HEK293T (cell line): ENCODE data around the gene NFS1.

ENCODE experiments used
- ARNT ChIP-seq: fragments of 450-650 bp; IDR thresholded peaks from 2 replicates; pipeline ENCODE4 v1.6.1; 2017; ENCODE audit warnings: mild to moderate bottlenecking
- BHLHE40 ChIP-seq: fragments of 450-650 bp; IDR thresholded peaks from 2 replicates; pipeline ENCODE4 v1.6.1; 2016; ENCODE audit warnings: mild to moderate bottlenecking, moderate library complexity, borderline replicate concordance
- ELF4 ChIP-seq: fragments of 450-650 bp; IDR thresholded peaks from 2 replicates; pipeline ENCODE4 v1.6.1; 2017; ENCODE audit warnings: antibody characterized with exemption
- FOXM1 ChIP-seq: fragments of 450-650 bp; IDR thresholded peaks from 2 replicates; pipeline ENCODE4 v1.6.1; 2017; ENCODE audit warnings: mild to moderate bottlenecking, borderline replicate concordance
- HDGF ChIP-seq: fragments of 450-650 bp; IDR thresholded peaks from 2 replicates; pipeline ENCODE4 v1.6.1; 2017; ENCODE audit warnings: antibody characterized with exemption, borderline replicate concordance
- L3MBTL2 ChIP-seq: fragments of 450-650 bp; conservative IDR thresholded peaks from 2 replicates; pipeline ENCODE4 v1.6.1; 2016; ENCODE audit warnings: mild to moderate bottlenecking
- LEF1 ChIP-seq: fragments of 450-650 bp; IDR thresholded peaks from 2 replicates; pipeline ENCODE4 v1.6.1; 2017; ENCODE audit warnings: mild to moderate bottlenecking, borderline replicate concordance
- PKNOX1 ChIP-seq: fragments of 450-650 bp; IDR thresholded peaks from 2 replicates; pipeline ENCODE4 v1.6.1; 2016
- SP1 ChIP-seq: fragments of 450-650 bp; IDR thresholded peaks from 2 replicates; pipeline ENCODE4 v1.6.1; 2017
- SUZ12 ChIP-seq: fragments of 450-650 bp; IDR thresholded peaks from 2 replicates; pipeline ENCODE4 v1.6.1; 2016; ENCODE audit warnings: mild to moderate bottlenecking
- TARDBP ChIP-seq: fragments of 450-650 bp; IDR thresholded peaks from 2 replicates; pipeline ENCODE4 v1.6.1; 2016
- ZNF384 ChIP-seq: fragments of 450-650 bp; IDR thresholded peaks from 2 replicates; pipeline ENCODE4 v1.6.1; 2016

GRCh38 chr20:35730583-35731468 is 31.7 kb upstream of the NFS1 start:
- TF ChIP-seq ZNF384 (no peak), FOXM1 (no peak), SP1 (no peak), BHLHE40 (no peak), LEF1 (no peak), ELF4 (no peak), PKNOX1 (no peak), L3MBTL2 (no peak), ARNT (no peak), TARDBP (no peak), SUZ12 (no peak), HDGF (no peak)
